GM23338 (cell line): ENCODE results near the gene MRGPRG. TPM values are rescaled to one million over a fixed set of nuclear protein-coding genes. Genes with fewer than 3 reads are reported as not detected.

ENCODE experiments used
- ATAC-seq: fragments of 200-7000 bp; cut with Tn5 transposase; 3 replicates; pipeline ENCODE4 v1.9.1; 2020
- DNase-seq: peaks from one replicate; pipeline ENCODE4 v3.0.0-alpha.2; 2015; ENCODE audit warnings: low spot score
- H2AFZ ChIP-seq: fragments of 200-600 bp; sonication (generic); 2 replicates; pipeline ENCODE4 v1.8.0; 2016; ENCODE audit warnings: antibody characterized with exemption, mild to moderate bottlenecking, moderate library complexity
- H3F3A ChIP-seq: fragments of 200-600 bp; sonication (generic); replicated peaks from 2 replicates; pipeline ENCODE4 v1.8.0; 2017; ENCODE audit warnings: antibody characterized with exemption, mixed run types, low read depth
- H3K27ac ChIP-seq: fragments of 200-600 bp; sonication (generic); 2 replicates; pipeline ENCODE4 v1.6.1; 2016; ENCODE audit warnings: low read depth
- H3K27me3 ChIP-seq: fragments of 200-600 bp; sonication (generic); 2 replicates; pipeline ENCODE4 v1.8.0; 2016; ENCODE audit warnings: mild to moderate bottlenecking, mixed run types, moderate library complexity; ENCODE audit not compliant: insufficient read depth
- H3K36me3 ChIP-seq: fragments of 200-600 bp; sonication (generic); 2 replicates; pipeline ENCODE4 v1.8.0; 2016; ENCODE audit warnings: mild to moderate bottlenecking; ENCODE audit not compliant: insufficient read depth
- H3K4me1 ChIP-seq: fragments of 200-600 bp; sonication (generic); 2 replicates; pipeline ENCODE4 v1.8.0; 2016; ENCODE audit warnings: mild to moderate bottlenecking, moderate library complexity; ENCODE audit not compliant: insufficient read depth
- H3K4me2 ChIP-seq: fragments of 200-600 bp; sonication (generic); 2 replicates; pipeline ENCODE4 v1.7.1; 2017; ENCODE audit warnings: mixed run types
- H3K4me3 ChIP-seq: fragments of 200-600 bp; sonication (generic); 2 replicates; pipeline ENCODE4 v1.6.1; 2016; ENCODE audit warnings: mixed run types
- H3K79me2 ChIP-seq: fragments of 200-600 bp; sonication (generic); replicated peaks from 2 replicates; pipeline ENCODE4 v1.8.0; 2017; ENCODE audit warnings: mild to moderate bottlenecking; ENCODE audit not compliant: insufficient read depth
- H3K9me2 ChIP-seq: fragments of 200-600 bp; sonication (generic); 2 replicates; pipeline ENCODE4 v1.8.0; 2017; ENCODE audit not compliant: insufficient read depth
- H4K20me1 ChIP-seq: fragments of 200-600 bp; sonication (generic); replicated peaks from 2 replicates; pipeline ENCODE4 v1.8.0; 2017; ENCODE audit warnings: mild to moderate bottlenecking; ENCODE audit not compliant: insufficient read depth
- H3K27ac Mint-ChIP-seq: 2 replicates; pipeline ENCODE4 v1.8.0; 2020; ENCODE audit warnings: inconsistent platforms, mild to moderate bottlenecking, moderate library complexity, mixed read lengths
- H3K27me3 Mint-ChIP-seq: 3 replicates; pipeline ENCODE4 v1.8.0; 2022; ENCODE audit warnings: low read depth, mild to moderate bottlenecking, moderate library complexity, mixed read lengths, inconsistent platforms; ENCODE audit not compliant: insufficient read depth, poor library complexity
- H3K36me3 Mint-ChIP-seq: 3 replicates; pipeline ENCODE4 v1.8.0; 2021; ENCODE audit warnings: low read depth, mild to moderate bottlenecking, inconsistent platforms, moderate library complexity, mixed read lengths
- H3K4me1 Mint-ChIP-seq: 3 replicates; pipeline ENCODE4 v1.8.0; 2020; ENCODE audit warnings: mild to moderate bottlenecking, inconsistent platforms, mixed read lengths
- H3K4me3 Mint-ChIP-seq: 3 replicates; pipeline ENCODE4 v1.8.0; 2021; ENCODE audit warnings: moderate library complexity, mild to moderate bottlenecking, inconsistent platforms, mixed read lengths
- H3K9me3 Mint-ChIP-seq: 3 replicates; pipeline ENCODE4 v1.8.0; 2020; ENCODE audit warnings: moderate library complexity, mild to moderate bottlenecking, inconsistent platforms, mixed read lengths
- EZH2phosphoT487 ChIP-seq: fragments of 200-600 bp; sonication (generic); IDR thresholded peaks from one replicate; pipeline ENCODE4 v1.8.1; 2018; ENCODE audit warnings: antibody characterized with exemption; ENCODE audit not compliant: unreplicated experiment
- NANOG ChIP-seq: IDR thresholded peaks from 2 replicates; pipeline ENCODE4 v1.6.1; 2016; ENCODE audit warnings: antibody characterized with exemption, borderline replicate concordance
- ZNF114 ChIP-seq: fragments of 250-450 bp; sonication (Bioruptor Pico); IDR thresholded peaks from 2 replicates; pipeline ENCODE4 v1.5.0; 2020; ENCODE audit warnings: mild to moderate bottlenecking, moderate library complexity
- ZNF462 ChIP-seq: fragments of 250-450 bp; sonication (Bioruptor Pico); IDR thresholded peaks from 2 replicates; pipeline ENCODE4 v1.5.0; 2020; ENCODE audit warnings: mild to moderate bottlenecking, moderate library complexity
- polyA plus RNA-seq: library from polyadenylated mRNA; unstranded; fragments of >200 nt; fragmentation: Nextera tagmentation; extraction: Ambion mirVana; gene quantifications from 2 replicates; pipeline ENCODE4 v1.2.1, GENCODE V29; 2016
- total RNA-seq: library from RNA; depleted of rRNA; stranded (reverse); fragments of >200 nt; shearing (Covaris generic); gene quantifications from 2 replicates; pipeline ENCODE4 v1.2.3, GENCODE V29; 2014
- TF ChIP-seq, protein P1 (sequence below), 2 experiments: fragments of 200-600 bp in 1 of 2; sonication (generic) in 1 of 2; conservative IDR thresholded peaks; 2 replicates each; pipeline versions ENCODE4 v1.5.1 to v1.6.1; 2016 to 2017; ENCODE audit warnings: antibody characterized with exemption in 2 of 2, low read depth in 2 of 2, mild to moderate bottlenecking in 2 of 2, moderate library complexity in 1 of 2

The MRGPRG gene
- total and polyA plus RNA-seq, 2 experiments from 2014 or later = not detected

- no peaks in the 10 kb centered on the region for H3K4me1 ChIP-seq
- no peaks in the 10 kb centered on the region for H3K9me2 ChIP-seq
- H3K36me3 ChIP-seq = no peaks in the 10 kb centered on the region
- no peaks in the 10 kb centered on the region for H3K79me2 ChIP-seq
- ATAC-seq (no peak), DNase-seq (no peak)
- no peak for TF ChIP-seq EZH2phosphoT487
- TF ChIP-seq NANOG = no peak
- TF ChIP-seq ZNF114 (CRISPR knock-in tag) = no peak
- TF ChIP-seq, protein P1, sequence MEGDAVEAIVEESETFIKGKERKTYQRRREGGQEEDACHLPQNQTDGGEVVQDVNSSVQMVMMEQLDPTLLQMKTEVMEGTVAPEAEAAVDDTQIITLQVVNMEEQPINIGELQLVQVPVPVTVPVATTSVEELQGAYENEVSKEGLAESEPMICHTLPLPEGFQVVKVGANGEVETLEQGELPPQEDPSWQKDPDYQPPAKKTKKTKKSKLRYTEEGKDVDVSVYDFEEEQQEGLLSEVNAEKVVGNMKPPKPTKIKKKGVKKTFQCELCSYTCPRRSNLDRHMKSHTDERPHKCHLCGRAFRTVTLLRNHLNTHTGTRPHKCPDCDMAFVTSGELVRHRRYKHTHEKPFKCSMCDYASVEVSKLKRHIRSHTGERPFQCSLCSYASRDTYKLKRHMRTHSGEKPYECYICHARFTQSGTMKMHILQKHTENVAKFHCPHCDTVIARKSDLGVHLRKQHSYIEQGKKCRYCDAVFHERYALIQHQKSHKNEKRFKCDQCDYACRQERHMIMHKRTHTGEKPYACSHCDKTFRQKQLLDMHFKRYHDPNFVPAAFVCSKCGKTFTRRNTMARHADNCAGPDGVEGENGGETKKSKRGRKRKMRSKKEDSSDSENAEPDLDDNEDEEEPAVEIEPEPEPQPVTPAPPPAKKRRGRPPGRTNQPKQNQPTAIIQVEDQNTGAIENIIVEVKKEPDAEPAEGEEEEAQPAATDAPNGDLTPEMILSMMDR (conservative IDR thresholded peaks at IDR 0.05; ENCODE audit: low read depth in 2 of 2) = no peak
- TF ChIP-seq ZNF462 (CRISPR knock-in tag) = no peak
- Mint-ChIP-seq H3K4me3 (no peak overlapping the region), H3K27ac (no peak overlapping the region), H3K4me1 (peaks cover under 1% of the 10 kb centered on the region; the same call in 2 of the 3 replicates), H3K36me3 (no peaks in the 10 kb centered on the region), H3K9me3 (no peaks in the 10 kb centered on the region; the same call in 2 of the 3 replicates), H3K27me3 (peaks cover 7% of the 10 kb centered on the region)
- no peak overlapping the region for H2AFZ ChIP-seq
- no peak overlapping the region for H3K27ac ChIP-seq
- H3F3A ChIP-seq = no peaks in the 10 kb centered on the region
- no peak overlapping the region for H3K4me3 ChIP-seq
- H3K27me3 ChIP-seq = no peaks in the 10 kb centered on the region
- H4K20me1 ChIP-seq = no peaks in the 10 kb centered on the region
- no peak overlapping the region for H3K4me2 ChIP-seq
These were observed 11.3 kb upstream of the MRGPRG start for GRCh38 chr11:3229673-3230630.
